H9 (cell line): Measurements from ENCODE around the gene SLC25A25. TPM values are rescaled to one million over a fixed set of nuclear protein-coding genes. Genes with fewer than 3 reads are reported as not detected.

Experiments used
- DNase-seq: peaks from one replicate; pipeline ENCODE4 v3.0.0-alpha.2; 2017
- H2AFZ ChIP-seq: one replicate; pipeline ENCODE4 v1.6.1; 2013; ENCODE audit warnings: mild to moderate bottlenecking, low read length, control low read depth, moderate library complexity
- H2AK5ac ChIP-seq: 2 replicates; pipeline ENCODE4 v1.6.1; 2013; ENCODE audit warnings: low read length, control low read depth, mixed read lengths; ENCODE audit not compliant: insufficient read length
- H2BK120ac ChIP-seq: one replicate; pipeline ENCODE4 v1.6.1; 2013; ENCODE audit warnings: low read depth, mild to moderate bottlenecking, low read length, control low read depth, inconsistent platforms; ENCODE audit not compliant: poor library complexity, severe bottlenecking
- H2BK12ac ChIP-seq: 2 replicates; pipeline ENCODE4 v1.6.1; 2013; ENCODE audit warnings: low read length, control low read depth, mixed read lengths, low read depth; ENCODE audit not compliant: insufficient read length
- H2BK15ac ChIP-seq: 2 replicates; pipeline ENCODE4 v1.6.1; 2013; ENCODE audit warnings: low read depth, low read length, control low read depth
- H2BK20ac ChIP-seq: one replicate; pipeline ENCODE4 v1.6.1; 2013; ENCODE audit warnings: low read depth, mild to moderate bottlenecking, low read length, control low read depth, inconsistent platforms; ENCODE audit not compliant: poor library complexity, severe bottlenecking
- H2BK5ac ChIP-seq: 2 replicates; pipeline ENCODE4 v1.6.1; 2013; ENCODE audit warnings: low read length, control low read depth, mixed read lengths; ENCODE audit not compliant: insufficient read length
- H3K14ac ChIP-seq: 2 replicates; pipeline ENCODE4 v1.6.1; 2013; ENCODE audit warnings: low read length, control low read depth; ENCODE audit not compliant: insufficient read depth
- H3K18ac ChIP-seq: 2 replicates; pipeline ENCODE4 v1.6.1; 2013; ENCODE audit warnings: low read depth, mild to moderate bottlenecking, mixed read lengths, low read length, control low read depth; ENCODE audit not compliant: insufficient read length
- H3K23ac ChIP-seq: 2 replicates; pipeline ENCODE4 v1.6.1; 2013; ENCODE audit warnings: low read length, control low read depth, mixed read lengths, low read depth; ENCODE audit not compliant: insufficient read length
- H3K23me2 ChIP-seq: 2 replicates; pipeline ENCODE4 v1.6.1; 2013; ENCODE audit warnings: low read depth, mild to moderate bottlenecking, mixed read lengths, low read length, control low read depth; ENCODE audit not compliant: insufficient read length, poor library complexity, severe bottlenecking
- H3K27ac ChIP-seq: 2 replicates; pipeline ENCODE4 v1.5.1; 2013; ENCODE audit warnings: low read length, control low read depth, mixed read lengths, low read depth; ENCODE audit not compliant: insufficient read length
- H3K27me3 ChIP-seq: 2 replicates; pipeline ENCODE4 v1.6.1; 2013; ENCODE audit warnings: low read length, control low read depth, inconsistent platforms; ENCODE audit not compliant: insufficient read depth
- H3K4ac ChIP-seq: 2 replicates; pipeline ENCODE4 v1.6.1; 2013; ENCODE audit warnings: low read depth, mild to moderate bottlenecking, control low read depth, inconsistent platforms, low read length, moderate library complexity
- H3K4me1 ChIP-seq: 2 replicates; pipeline ENCODE4 v1.6.1; 2013; ENCODE audit warnings: low read length, control low read depth, inconsistent platforms; ENCODE audit not compliant: insufficient read depth
- H3K4me2 ChIP-seq: 2 replicates; pipeline ENCODE4 v1.6.1; 2013; ENCODE audit warnings: low read length, control low read depth, mixed read lengths; ENCODE audit not compliant: insufficient read length, insufficient read depth
- H3K56ac ChIP-seq: 2 replicates; pipeline ENCODE4 v1.6.1; 2013; ENCODE audit warnings: low read depth, mild to moderate bottlenecking, mixed read lengths, low read length, control low read depth; ENCODE audit not compliant: insufficient read length
- H3K79me1 ChIP-seq: 2 replicates; pipeline ENCODE4 v1.6.1; 2013; ENCODE audit warnings: low read depth, mild to moderate bottlenecking, moderate library complexity, low read length, control low read depth, inconsistent platforms; ENCODE audit not compliant: insufficient read depth, poor library complexity, severe bottlenecking
- H3K79me2 ChIP-seq: 2 replicates; pipeline ENCODE4 v1.6.1; 2013; ENCODE audit warnings: low read length, control low read depth, inconsistent platforms; ENCODE audit not compliant: insufficient read depth
- H3K9ac ChIP-seq: 2 replicates; pipeline ENCODE4 v1.6.1; 2013; ENCODE audit warnings: low read length, control low read depth, mixed read lengths; ENCODE audit not compliant: insufficient read length; ENCODE audit errors: extremely low read depth
- H3K9me3 ChIP-seq: one replicate; pipeline ENCODE4 v1.6.1; 2013; ENCODE audit warnings: low read depth, low read length, inconsistent platforms; ENCODE audit not compliant: control insufficient read depth
- H3T11ph ChIP-seq: one replicate; pipeline ENCODE4 v1.6.1; 2013; ENCODE audit warnings: mild to moderate bottlenecking, low read length, control low read depth, inconsistent platforms
- H4K20me1 ChIP-seq: one replicate; pipeline ENCODE4 v1.6.1; 2013; ENCODE audit not compliant: control insufficient read depth, insufficient read length, insufficient read depth
- H4K5ac ChIP-seq: 2 replicates; pipeline ENCODE4 v1.6.1; 2013; ENCODE audit warnings: low read depth, mild to moderate bottlenecking, mixed read lengths, low read length, control low read depth; ENCODE audit not compliant: insufficient read length
- H4K8ac ChIP-seq: replicated peaks from 2 replicates; pipeline ENCODE4 v1.6.1; 2013; ENCODE audit warnings: low read length, control low read depth, mixed read lengths, low read depth; ENCODE audit not compliant: insufficient read length
- H4K91ac ChIP-seq: 2 replicates; pipeline ENCODE4 v1.6.1; 2013; ENCODE audit warnings: low read depth, mild to moderate bottlenecking, moderate library complexity, mixed read lengths, low read length, control low read depth; ENCODE audit not compliant: insufficient read length
- H3K27ac Mint-ChIP-seq, 3 experiments: 2 replicates in 2 of 3; 3 replicates in 1 of 3; pipeline ENCODE4 v1.8.0; 2020 to 2021; ENCODE audit warnings: mixed read lengths in 3 of 3, mild to moderate bottlenecking in 1 of 3, moderate library complexity in 1 of 3
- H3K27me3 Mint-ChIP-seq: 2 replicates; pipeline ENCODE4 v1.8.0; 2021; ENCODE audit warnings: low read depth, mild to moderate bottlenecking, moderate library complexity, mixed read lengths
- H3K36me3 Mint-ChIP-seq, 3 experiments: 2 replicates in 2 of 3; 3 replicates in 1 of 3; pipeline ENCODE4 v1.8.0; 2020 to 2021; ENCODE audit warnings: low read depth in 3 of 3, mixed read lengths in 3 of 3; ENCODE audit not compliant: insufficient read depth in 1 of 3
- H3K4me1 Mint-ChIP-seq, 2 experiments: 2 replicates each; pipeline ENCODE4 v1.8.0; 2020; ENCODE audit warnings: mixed read lengths in 2 of 2
- H3K4me3 Mint-ChIP-seq, 2 experiments: 2 replicates in 1 of 2; 3 replicates in 1 of 2; pipeline ENCODE4 v1.8.0; 2020 to 2021; ENCODE audit warnings: mild to moderate bottlenecking in 2 of 2, mixed read lengths in 2 of 2, moderate library complexity in 1 of 2
- H3K9me3 Mint-ChIP-seq, 2 experiments: 2 replicates in 1 of 2; 3 replicates in 1 of 2; pipeline ENCODE4 v1.8.0; 2020; ENCODE audit warnings: mild to moderate bottlenecking in 2 of 2, mixed read lengths in 2 of 2, moderate library complexity in 1 of 2
- CTCF ChIP-seq: fragments of 200-600 bp; sonication (generic); conservative IDR thresholded peaks from 3 replicates; pipeline ENCODE4 v1.8.0; 2021; ENCODE audit warnings: antibody characterized with exemption, mild to moderate bottlenecking
- WGBS: extraction: QIAGEN DNeasy Blood & Tissue Kit; methylation state at CpG from one replicate; pipeline ENCODE4 v1.1.7; 2013; ENCODE audit warnings: missing lambda C conversion rate, low lambda C conversion rate, mixed read lengths; ENCODE audit not compliant: insufficient read length; ENCODE audit errors: extremely low coverage; 5-methylcytosine and 5-hydroxymethylcytosine counted together
- total RNA-seq: library from RNA; stranded (reverse); gene quantifications from 2 replicates; pipeline ENCODE4 v1.2.1, GENCODE V29; 2021

Gene SLC25A25
- total RNA-seq, 1 experiment from 2014 or later, result 16.9 TPM

GRCh38 chr9:128104171-128104618, 36.2 kb downstream of the SLC25A25 start:
- H3K4me2 ChIP-seq, result no peak overlapping the region
- no peak overlapping the region for H3K9ac ChIP-seq
- H3K4me3 Mint-ChIP-seq, result no peak overlapping the region
- H3K9me3 ChIP-seq, result no peaks in the 10 kb centered on the region
- no peak overlapping the region for H3K56ac ChIP-seq
- no peak overlapping the region for H3K14ac ChIP-seq
- no peak for DNase-seq
- H2BK15ac ChIP-seq, result no peak overlapping the region
- H3K36me3 Mint-ChIP-seq, result peaks cover 28 to 66% (median 63%) of the 10 kb centered on the region in 3 experiments; a peak in 6 of 7 replicates
- H3T11ph ChIP-seq, result no peak overlapping the region
- no peak overlapping the region for H4K5ac ChIP-seq
- peaks cover 4% of the 10 kb centered on the region; the same call in 1 of the 2 replicates for H3K79me2 ChIP-seq
- H3K23me2 ChIP-seq, result peaks cover 1% of the 10 kb centered on the region
- no peaks in the 10 kb centered on the region for H3K27me3 ChIP-seq
- H2BK12ac ChIP-seq, result no peak overlapping the region
- H2AK5ac ChIP-seq, result no peak overlapping the region
- no peak overlapping the region for H2BK120ac ChIP-seq
- no peak overlapping the region for H2AFZ ChIP-seq
- peaks cover 3% of the 10 kb centered on the region for H3K79me1 ChIP-seq
- peaks cover 26 to 39% of the 10 kb centered on the region in 2 experiments for H3K4me1 Mint-ChIP-seq
- no CpG with 5 or more reads among the region's 6 CpGs for WGBS
- H3K9me3 Mint-ChIP-seq, result no peaks in the 10 kb centered on the region
- no peak overlapping the region for H3K27ac ChIP-seq
- TF ChIP-seq CTCF, result no peak
- no peak overlapping the region for H3K27ac Mint-ChIP-seq
- H2BK20ac ChIP-seq, result no peak overlapping the region
- no peak overlapping the region for H2BK5ac ChIP-seq
- no peak overlapping the region for H3K18ac ChIP-seq
- H3K4me1 ChIP-seq, result peaks cover 2% of the 10 kb centered on the region; the same call in 1 of the 2 replicates
- no peak overlapping the region for H4K91ac ChIP-seq
- H3K23ac ChIP-seq, result no peak overlapping the region
- no peaks in the 10 kb centered on the region for H4K20me1 ChIP-seq
- no peaks in the 10 kb centered on the region for H3K27me3 Mint-ChIP-seq
- no peak overlapping the region for H3K4ac ChIP-seq
- H4K8ac ChIP-seq, result no peak overlapping the region
